HL-60 (cell line): ENCODE results near the gene PRG3.

Experiments
- DNase-seq, 2 experiments: peaks; one replicate each; pipeline ENCODE4 v3.0.0-alpha.2; 2010 to 2020; ENCODE audit warnings: low read depth in 1 of 2, low spot score in 1 of 2
- H3K27ac ChIP-seq: fragments of 250-450 bp; sonication (Bioruptor Pico); replicated peaks from 2 replicates; pipeline ENCODE4 v1.5.1; 2020; ENCODE audit warnings: mild to moderate bottlenecking, moderate library complexity
- H3K27me3 ChIP-seq: fragments of 250-450 bp; sonication (Bioruptor Pico); 2 replicates; pipeline ENCODE4 v1.5.1; 2021; ENCODE audit warnings: mild to moderate bottlenecking, moderate library complexity; ENCODE audit not compliant: insufficient read depth, poor library complexity, severe bottlenecking
- H3K4me3 ChIP-seq: replicated peaks from 2 replicates; pipeline ENCODE4 v1.5.1; 2011; ENCODE audit warnings: mild to moderate bottlenecking, control low read depth, low read length; ENCODE audit not compliant: insufficient read depth
- CTCF ChIP-seq: IDR thresholded peaks from one replicate; pipeline ENCODE4 v1.5.1; 2011; ENCODE audit warnings: low read length, control low read depth, inconsistent platforms; ENCODE audit not compliant: insufficient read depth
- GABPA ChIP-seq: IDR thresholded peaks from 2 replicates; pipeline ENCODE4 v1.6.1; 2012; ENCODE audit warnings: low read depth
- POLR2AphosphoS5 ChIP-seq: IDR thresholded peaks from 2 replicates; pipeline ENCODE4 v1.6.1; 2012; ENCODE audit warnings: low read depth
- REST ChIP-seq: IDR thresholded peaks from 2 replicates; pipeline ENCODE4 v1.6.1; 2012; ENCODE audit warnings: low read depth; ENCODE audit not compliant: insufficient replicate concordance
- SPI1 ChIP-seq: IDR thresholded peaks from 2 replicates; pipeline ENCODE4 v1.6.1; 2012; ENCODE audit warnings: low read depth, mild to moderate bottlenecking, borderline replicate concordance

PRG3 gene

GRCh38 chr11:57353446-57353845 lies 27.5 kb downstream of the PRG3 start:
- Histone ChIP-seq H3K27me3 (no peaks in the 10 kb centered on the region), H3K27ac (no peak overlapping the region), H3K4me3 (no peak overlapping the region)
- TF ChIP-seq SPI1: no peak
- TF ChIP-seq CTCF: no peak
- no peak for TF ChIP-seq GABPA
- TF ChIP-seq POLR2AphosphoS5: no peak
- no peak for TF ChIP-seq REST
- DNase-seq: no peak

- H3K27me3 ChIP-seq: no peaks in the 10 kb centered on the region
- no peak for TF ChIP-seq GABPA
- no peak for TF ChIP-seq SPI1
- no peak for TF ChIP-seq POLR2AphosphoS5
- no peak for TF ChIP-seq REST
- TF ChIP-seq CTCF: no peak
- no peak overlapping the region for H3K4me3 ChIP-seq
- no peak for DNase-seq
- no peak overlapping the region for H3K27ac ChIP-seq
Observed at GRCh38 chr11:57353036-57353435, 27.9 kb downstream of the PRG3 start.

- no peak overlapping the region for H3K27ac ChIP-seq
- H3K27me3 ChIP-seq: no peaks in the 10 kb centered on the region
- no peak for DNase-seq
- no peak overlapping the region for H3K4me3 ChIP-seq
- TF ChIP-seq REST: no peak
- TF ChIP-seq CTCF: no peak
- TF ChIP-seq GABPA: no peak
- no peak for TF ChIP-seq POLR2AphosphoS5
- TF ChIP-seq SPI1: no peak
Observed at GRCh38 chr11:57349491-57350274, 31.3 kb downstream of the PRG3 start.
